NCI-H2029 treated with DMSO at 0.1 percent for 48 hours (cell line): ENCODE data around the gene NUP93.
"Not testable (repeated sequence)": the region's sequence is repeated elsewhere in the genome, so short reads cannot be mapped to it uniquely, and the experiment has no call there.

Experiments
- DNase-seq: peaks from one replicate; lab custom pipeline; 2025; lab: John Stamatoyannopoulos, UW

Gene NUP93

GRCh38 chr16:56779906-56780305, 50.0 kb downstream of the NUP93 start:
- DNase-seq: no peak

- no peak for DNase-seq
These were observed 50.7 kb downstream of the NUP93 start for GRCh38 chr16:56780646-56781045.

- DNase-seq: no peak
These were observed 51.6 kb downstream of the NUP93 start for GRCh38 chr16:56781528-56781961.

- no peak for DNase-seq
These were observed 53.4 kb downstream of the NUP93 start for GRCh38 chr16:56783344-56783743.

- DNase-seq: no peak
These were observed 55.4 kb downstream of the NUP93 start for GRCh38 chr16:56785317-56785716.

- DNase-seq: no peak
These were observed 57.2 kb downstream of the NUP93 start for GRCh38 chr16:56787167-56787566.

- DNase-seq: no peak
These were observed 58.5 kb downstream of the NUP93 start for GRCh38 chr16:56788435-56788834.

- DNase-seq: no peak
These were observed 59.4 kb downstream of the NUP93 start for GRCh38 chr16:56789360-56789759.

GRCh38 chr16:56792967-56793366, 63.0 kb downstream of the NUP93 start:
- DNase-seq: no peak

- DNase-seq: no peak
These were observed 63.6 kb downstream of the NUP93 start for GRCh38 chr16:56793492-56793891.

- no peak for DNase-seq
These were observed 65.1 kb downstream of the NUP93 start for GRCh38 chr16:56795011-56795410.

GRCh38 chr16:56797038-56797437, 67.1 kb downstream of the NUP93 start:
- DNase-seq: not testable (repeated sequence)

- DNase-seq: no peak
These were observed 67.9 kb downstream of the NUP93 start for GRCh38 chr16:56797861-56798260.

GRCh38 chr16:56798955-56799354, 69.0 kb downstream of the NUP93 start:
- DNase-seq: no peak

- DNase-seq: no peak
These were observed 70.4 kb downstream of the NUP93 start for GRCh38 chr16:56800355-56800754.

GRCh38 chr16:56801762-56802161, 71.8 kb downstream of the NUP93 start:
- no peak for DNase-seq

GRCh38 chr16:56807011-56807675, 77.2 kb downstream of the NUP93 start:
- no peak for DNase-seq

GRCh38 chr16:56807676-56808067, 77.7 kb downstream of the NUP93 start:
- not testable (repeated sequence) for DNase-seq

GRCh38 chr16:56810954-56811353, 81.0 kb downstream of the NUP93 start:
- DNase-seq: no peak

- not testable (repeated sequence) for DNase-seq
These were observed 81.7 kb downstream of the NUP93 start for GRCh38 chr16:56811602-56812001.

- DNase-seq: no peak
These were observed 83.0 kb downstream of the NUP93 start for GRCh38 chr16:56812884-56813283.

GRCh38 chr16:56814537-56815432, 84.9 kb downstream of the NUP93 start:
- no peak for DNase-seq

- no peak for DNase-seq
These were observed 85.8 kb downstream of the NUP93 start for GRCh38 chr16:56815721-56816120.
